HepG2 (cell line): ENCODE measurements around the gene PLEKHG4B. TPM values are rescaled to one million over a fixed set of nuclear protein-coding genes. Genes with fewer than 3 reads are reported as not detected.

Experiments used
- ATAC-seq: fragments of 200-7000 bp; cut with Tn5 transposase; 3 replicates; pipeline ENCODE4 v1.9.1; 2020; ENCODE audit warnings: mild to moderate bottlenecking, moderate library complexity
- BruUV-seq: library from RNA; stranded (reverse); fragments of 400-500 nt; replicated peaks from 2 replicates; lab custom pipeline; 2021; lab: Mats Ljungman, UMichigan
- CTCF ChIA-PET: fragments of 300-600 bp; formaldehyde crosslinking; extraction: SDS; loops from one replicate; lab custom pipeline; 2021; ENCODE audit warnings: low total read pairs, inconsistent platforms, low intra/inter-chr PET ratio; lab: Yijun Ruan, JAX
- POLR2A ChIA-PET: fragments of 350-600 bp; sonication (Branson Sonifier 250); formaldehyde crosslinking; loops from one replicate; lab custom pipeline; 2020; ENCODE audit warnings: antibody characterized with exemption, inconsistent platforms; lab: Yijun Ruan, JAX
- DNase-seq: peaks from one replicate; pipeline ENCODE4 v3.0.0-alpha.2; 2015; ENCODE audit warnings: low spot score
- FAIRE-seq: peaks from 3 replicates; lab custom pipeline; 2011; peaks lifted over from hg19 to GRCh38; lab: Jason Lieb, UNC
- H2AFZ ChIP-seq: one replicate; pipeline ENCODE4 v1.6.1; 2011; ENCODE audit warnings: low read length, inconsistent platforms
- H3K27ac ChIP-seq: fragments of 300-600 bp; 3 replicates; pipeline ENCODE4 v1.8.0; 2011; ENCODE audit warnings: mixed run types, mild to moderate bottlenecking, mixed read lengths, low read length, inconsistent platforms; ENCODE audit not compliant: insufficient read depth; ENCODE audit errors: extremely low read length
- H3K27me3 ChIP-seq, 2 experiments: fragments of 200-600 bp in 1 of 2; 2 replicates in 1 of 2; 3 replicates in 1 of 2; pipeline versions ENCODE4 v1.6.0 to v1.8.0; 2011; ENCODE audit warnings: low read length in 2 of 2, mild to moderate bottlenecking in 2 of 2, moderate library complexity in 2 of 2, inconsistent platforms in 1 of 2; ENCODE audit not compliant: insufficient read depth in 2 of 2, control insufficient read depth in 1 of 2
- H3K36me3 ChIP-seq, 2 experiments: fragments of 200-600 bp in 1 of 2; replicated peaks in 1 of 2; 2 replicates in 1 of 2; 3 replicates in 1 of 2; pipeline versions ENCODE4 v1.5.1 to v1.8.0; 2011; ENCODE audit warnings: low read length in 2 of 2, inconsistent platforms in 1 of 2; ENCODE audit not compliant: insufficient read depth in 2 of 2, control insufficient read depth in 1 of 2
- H3K4me1 ChIP-seq: 2 replicates; pipeline ENCODE4 v1.5.1; 2012; ENCODE audit warnings: low read length, inconsistent platforms; ENCODE audit not compliant: insufficient read depth
- H3K4me2 ChIP-seq: 2 replicates; pipeline ENCODE4 v1.6.0; 2011; ENCODE audit warnings: low read depth, low read length, inconsistent platforms
- H3K4me3 ChIP-seq, 3 experiments: fragments of 200-600 bp in 1 of 3; sonication (generic), shearing (Covaris generic) in 1 of 3; replicated peaks in 1 of 3; 2 replicates each; pipeline ENCODE4 v1.5.1; 2011 to 2016; ENCODE audit warnings: low read length in 3 of 3, inconsistent platforms in 2 of 3, low read depth in 2 of 3, mild to moderate bottlenecking in 2 of 3, control low read depth in 1 of 3, mixed read lengths in 1 of 3; ENCODE audit not compliant: insufficient read depth in 1 of 3
- H3K79me2 ChIP-seq: one replicate; pipeline ENCODE4 v1.6.1; 2011; ENCODE audit warnings: low read length, inconsistent platforms; ENCODE audit not compliant: insufficient read depth
- H3K9ac ChIP-seq: 2 replicates; pipeline ENCODE4 v1.6.0; 2011; ENCODE audit warnings: mild to moderate bottlenecking, low read depth, low read length, inconsistent platforms; ENCODE audit not compliant: insufficient read depth
- H3K9me3 ChIP-seq: 2 replicates; pipeline ENCODE4 v1.5.1; 2012; ENCODE audit warnings: mild to moderate bottlenecking, low read length
- H4K20me1 ChIP-seq: 2 replicates; pipeline ENCODE4 v1.6.0; 2011; ENCODE audit warnings: inconsistent platforms, mild to moderate bottlenecking, low read length, moderate library complexity; ENCODE audit not compliant: insufficient read depth
- ARID3A ChIP-seq: IDR thresholded peaks from 2 replicates; pipeline ENCODE4 v1.6.1; 2012; ENCODE audit warnings: low read depth, low read length, improper control_type of control experiment
- EP300 ChIP-seq, 3 experiments: sonication (generic) in 1 of 3; formaldehyde crosslinking in 1 of 3; IDR thresholded peaks; 2 replicates each; pipeline versions ENCODE4 v1.5.1 to v1.6.1; 2011 to 2020; ENCODE audit warnings: low read depth in 2 of 3, low read length in 2 of 3, borderline replicate concordance in 1 of 3, improper control_type of control experiment in 1 of 3, mild to moderate bottlenecking in 1 of 3, missing genetic modification reagents in 1 of 3, moderate library complexity in 1 of 3
- ETS1 ChIP-seq: sonication (generic); formaldehyde crosslinking; IDR thresholded peaks from 2 replicates; pipeline ENCODE4 v1.4.0; 2020; ENCODE audit warnings: missing genetic modification reagents
- KLF15 ChIP-seq: sonication (generic); formaldehyde crosslinking; IDR thresholded peaks from 2 replicates; pipeline ENCODE4 v1.8.1; 2023; ENCODE audit warnings: borderline replicate concordance, mild to moderate bottlenecking, inconsistent platforms, missing genetic modification reagents, mixed read lengths
- NFIB ChIP-seq: sonication (generic); formaldehyde crosslinking; IDR thresholded peaks from 2 replicates; pipeline ENCODE4 v1.9.0; 2021; ENCODE audit warnings: missing genetic modification reagents, mild to moderate bottlenecking, borderline replicate concordance
- NONO ChIP-seq, 2 experiments: fragments of 450-650 bp in 1 of 2; sonication (generic) in 1 of 2; formaldehyde crosslinking in 1 of 2; IDR thresholded peaks in 1 of 2; conservative IDR thresholded peaks in 1 of 2; 2 replicates each; pipeline versions ENCODE4 v1.6.1 to v1.8.0; 2017 to 2022; ENCODE audit warnings: mild to moderate bottlenecking in 1 of 2, missing genetic modification reagents in 1 of 2, moderate library complexity in 1 of 2
- RFX1 ChIP-seq: fragments of 450-650 bp; IDR thresholded peaks from 2 replicates; pipeline ENCODE4 v1.6.1; 2017
- SALL2 ChIP-seq: sonication (generic); formaldehyde crosslinking; IDR thresholded peaks from 2 replicates; pipeline ENCODE4 v1.8.1; 2023; ENCODE audit warnings: mild to moderate bottlenecking, missing genetic modification reagents, inconsistent platforms
- TRIM22 ChIP-seq: fragments of 450-650 bp; IDR thresholded peaks from 2 replicates; pipeline ENCODE4 v1.6.1; 2017
- ZBTB46 ChIP-seq: sonication (generic); formaldehyde crosslinking; IDR thresholded peaks from 2 replicates; pipeline ENCODE4 v1.4.0; 2020; ENCODE audit warnings: mild to moderate bottlenecking, missing genetic modification reagents, borderline replicate concordance
- ZFP36L2 ChIP-seq: sonication (generic); formaldehyde crosslinking; IDR thresholded peaks from 2 replicates; pipeline ENCODE4 v1.4.0; 2020; ENCODE audit warnings: missing genetic modification reagents
- ZNF18 ChIP-seq: sonication (generic); formaldehyde crosslinking; IDR thresholded peaks from 2 replicates; pipeline ENCODE4 v1.8.0; 2022; ENCODE audit warnings: mild to moderate bottlenecking, missing genetic modification reagents; ENCODE audit not compliant: insufficient replicate concordance
- ZNF343 ChIP-seq: sonication (generic); formaldehyde crosslinking; IDR thresholded peaks from 2 replicates; pipeline ENCODE4 v1.4.0; 2020; ENCODE audit warnings: mild to moderate bottlenecking, missing genetic modification reagents
- ZNF432 ChIP-seq: sonication (generic); formaldehyde crosslinking; IDR thresholded peaks from 2 replicates; pipeline ENCODE4 v1.5.0; 2020; ENCODE audit warnings: missing genetic modification reagents, mild to moderate bottlenecking, borderline replicate concordance
- ZNF572 ChIP-seq: sonication (generic); formaldehyde crosslinking; IDR thresholded peaks from 2 replicates; pipeline ENCODE4 v1.5.1; 2020; ENCODE audit warnings: mild to moderate bottlenecking, missing genetic modification reagents
- WGBS: methylation state at CpG from one replicate; pipeline ENCODE4 v1.1.6; 2017; ENCODE audit warnings: low lambda C conversion rate; 5-methylcytosine and 5-hydroxymethylcytosine counted together
- in situ Hi-C: cut with HindIII; loops from 2 replicates; pipeline ENCODE4 v1.10.0; 2017; ENCODE audit warnings: low pct_unique_long_range_greater_than_20kb; ENCODE audit not compliant: extremely low pct_ligation_motif_present
- intact Hi-C: fragments of 100-400 bp; cut with micrococcal nuclease; formaldehyde crosslinking; loops from one replicate; pipeline ENCODE4 v1.10.0; 2022; ENCODE audit not compliant: unreplicated experiment
- polyA plus RNA-seq, 8 experiments: library from polyadenylated mRNA; depleted of rRNA in 3 of 8; stranded (reverse) in 7 of 8; unstranded in 1 of 8; fragments of >200 nt; fragmentation: Illumina TruSeq in 4 of 8; extraction: Trizol in 4 of 8; gene quantifications; 2 replicates each; pipeline versions ENCODE4 v1.2.1 to v1.2.3, GENCODE V29; 2011 to 2016; ENCODE audit warnings: low read depth in 4 of 8, missing spikeins in 1 of 8, mixed read lengths in 1 of 8; ENCODE audit not compliant: insufficient read depth in 1 of 8
- total RNA-seq, 5 experiments: library from RNA; depleted of rRNA; stranded (reverse); fragments of >200 nt; fragmentation: Illumina TruSeq; extraction: Trizol; gene quantifications; 2 replicates each; pipeline ENCODE4 v1.2.3, GENCODE V29; 2016; ENCODE audit warnings: low read depth in 1 of 5

The PLEKHG4B gene
- total and polyA plus RNA-seq, 2 of the 13 experiments (the other 11 are each of a cell fraction or from before 2014, with no cell fraction given), result 0.09 TPM; not detected in 1

GRCh38 chr5:85334-85995 is 6.5 kb upstream of the PLEKHG4B start:
- H3K36me3 ChIP-seq, result no peaks in the 10 kb centered on the region
- H3K4me1 ChIP-seq, result no peaks in the 10 kb centered on the region
- no peak overlapping the region for H3K27ac ChIP-seq
- no peaks in the 10 kb centered on the region for H4K20me1 ChIP-seq
- intact Hi-C loops (no loop called here), in situ Hi-C loops (no loop called here)
- H3K4me2 ChIP-seq, result no peak overlapping the region
- no peak overlapping the region for H3K4me3 ChIP-seq
- FAIRE-seq (no peak), DNase-seq (no peak), ATAC-seq (no peak)
- 45% methylated on average over 18 of the region's 22 CpGs for WGBS
- H3K9ac ChIP-seq, result no peak overlapping the region
- H2AFZ ChIP-seq, result no peak overlapping the region
- CTCF ChIA-PET, result no interaction called here
- H3K9me3 ChIP-seq, result no peaks in the 10 kb centered on the region
- H3K27me3 ChIP-seq, result peaks cover 7 to 46% of the 10 kb centered on the region in 2 experiments; a peak in 4 of 5 replicates
- BruUV-seq, result no TSS peak
- POLR2A ChIA-PET, result no interaction called here
- H3K79me2 ChIP-seq, result no peaks in the 10 kb centered on the region
- TF ChIP-seq KLF15, result no peak
- TF ChIP-seq ARID3A, result no peak
- no peak for TF ChIP-seq ETS1 (CRISPR knock-in tag)
- TF ChIP-seq ZNF432 (CRISPR knock-in tag), result no peak
- no peak for TF ChIP-seq ZBTB46 (CRISPR knock-in tag)
- TF ChIP-seq NONO (IDR thresholded peaks at IDR 0.05), result no peak
- TF ChIP-seq NONO (CRISPR knock-in tag; conservative IDR thresholded peaks at IDR 0.05), result no peak
- no peak for TF ChIP-seq ZNF343 (CRISPR knock-in tag)
- no peak for TF ChIP-seq TRIM22
- no peak for TF ChIP-seq SALL2 (CRISPR knock-in tag)
- no peak for TF ChIP-seq ZNF18 (CRISPR knock-in tag)
- TF ChIP-seq ZNF572 (CRISPR knock-in tag), result no peak
- TF ChIP-seq EP300 (IDR thresholded peaks at IDR 0.05; ENCODE audit: low read depth in 2 of 2, low read length in 2 of 2), result no peak
- no peak for TF ChIP-seq EP300 (CRISPR knock-in tag; IDR thresholded peaks at IDR 0.05; ENCODE audit: borderline replicate concordance)
- TF ChIP-seq RFX1, result no peak
- TF ChIP-seq NFIB (CRISPR knock-in tag), result no peak
- TF ChIP-seq ZFP36L2 (CRISPR knock-in tag), result no peak
